NCI-H446 (cell line): Measurements from ENCODE around the gene NR2F2.

Experiments used
- DNase-seq, 2 experiments: peaks; one replicate each; lab custom pipeline; 2025; lab: John Stamatoyannopoulos, UW

Gene NR2F2

GRCh38 chr15:96316953-96317629 is 13.4 kb upstream of the NR2F2 start:
- DNase-seq = no peak

- no peak for DNase-seq
Observed at GRCh38 chr15:96320107-96320506, 10.4 kb upstream of the NR2F2 start.

- DNase-seq = no peak
Observed at GRCh38 chr15:96320703-96321638, 9.5 kb upstream of the NR2F2 start.

GRCh38 chr15:96321639-96322535 is 8.6 kb upstream of the NR2F2 start:
- no peak for DNase-seq

GRCh38 chr15:96322536-96323318 is 7.8 kb upstream of the NR2F2 start:
- DNase-seq = no peak

- no peak for DNase-seq
Observed at GRCh38 chr15:96323319-96324145, 7.0 kb upstream of the NR2F2 start.

- DNase-seq = no peak
Observed at GRCh38 chr15:96324192-96324895, 6.2 kb upstream of the NR2F2 start.

- DNase-seq = no peak
Observed at GRCh38 chr15:96324940-96325540, 5.5 kb upstream of the NR2F2 start.

- DNase-seq = no peak
Observed at GRCh38 chr15:96325541-96326327, 4.8 kb upstream of the NR2F2 start.

GRCh38 chr15:96326328-96327154 is 4.0 kb upstream of the NR2F2 start:
- no peak for DNase-seq

GRCh38 chr15:96327155-96327741 is 3.3 kb upstream of the NR2F2 start:
- DNase-seq = peak in 1 of 2 experiments; percentile 70

- no peak for DNase-seq
Observed at GRCh38 chr15:96328181-96328876, 2.2 kb upstream of the NR2F2 start.

GRCh38 chr15:96328877-96329195 is 1.7 kb upstream of the NR2F2 start:
- DNase-seq = no peak

- no peak for DNase-seq
Observed at GRCh38 chr15:96329403-96329981, 1.0 kb upstream of the NR2F2 start.

GRCh38 chr15:96330064-96330449 is 443 bp upstream of the NR2F2 start:
- peak; percentile 30 to 76 for DNase-seq

- no peak for DNase-seq
Observed at GRCh38 chr15:96331144-96331944, 844 bp downstream of the NR2F2 start.
